Erythroblast (primary cell): ENCODE results near the gene PLCB3.

Experiments
- GATA1 ChIP-seq: IDR thresholded peaks from 2 replicates; pipeline ENCODE4 v1.6.1; 2011; ENCODE audit warnings: low read depth, mild to moderate bottlenecking, control low read depth, low read length, moderate library complexity
- POLR2A ChIP-seq: IDR thresholded peaks from 2 replicates; pipeline ENCODE4 v1.6.1; 2011; ENCODE audit warnings: mild to moderate bottlenecking, low read length

DNA sequence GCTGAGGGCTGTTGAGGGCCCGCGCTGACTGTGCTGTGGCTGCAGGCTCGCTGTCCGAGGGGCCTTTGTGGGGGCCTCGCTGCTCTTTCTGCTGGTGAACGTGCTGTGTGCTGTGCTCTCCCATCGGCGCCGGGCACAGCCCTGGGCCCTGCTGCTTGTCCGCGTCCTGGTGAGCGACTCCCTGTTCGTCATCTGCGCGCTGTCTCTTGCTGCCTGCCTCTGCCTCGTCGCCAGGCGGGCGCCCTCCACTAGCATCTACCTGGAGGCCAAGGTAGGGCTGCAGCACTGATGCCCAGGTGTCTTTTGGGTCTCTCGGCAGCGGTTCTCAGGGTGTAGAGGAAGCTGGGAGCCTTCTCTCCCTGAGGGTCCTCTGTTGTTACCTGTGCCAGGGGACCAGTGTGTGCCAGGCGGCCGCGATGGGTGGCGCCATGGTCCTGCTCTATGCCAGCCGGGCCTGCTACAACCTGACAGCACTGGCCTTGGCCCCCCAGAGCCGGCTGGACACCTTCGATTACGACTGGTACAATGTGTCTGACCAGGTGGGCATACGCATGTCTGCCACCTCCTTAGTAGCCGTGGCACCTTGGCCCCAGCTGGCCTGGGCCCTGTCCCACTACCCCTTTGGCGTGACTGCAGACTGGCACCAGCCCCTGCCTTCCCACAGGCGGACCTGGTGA, 36.5 kb downstream of the PLCB3 start:
- TF ChIP-seq POLR2A = no peak
- TF ChIP-seq GATA1 = no peak
